Eye (tissue), 1 donor: ENCODE measurements around the gene MICA.
"Not testable (repeated sequence)": the region's sequence is repeated elsewhere in the genome, so short reads cannot be mapped to it uniquely, and the experiment has no call there.

Experiments used
- DNase-seq: peaks from one replicate; pipeline ENCODE4 v3.0.0-alpha.2; 2015

MICA gene

DNA sequence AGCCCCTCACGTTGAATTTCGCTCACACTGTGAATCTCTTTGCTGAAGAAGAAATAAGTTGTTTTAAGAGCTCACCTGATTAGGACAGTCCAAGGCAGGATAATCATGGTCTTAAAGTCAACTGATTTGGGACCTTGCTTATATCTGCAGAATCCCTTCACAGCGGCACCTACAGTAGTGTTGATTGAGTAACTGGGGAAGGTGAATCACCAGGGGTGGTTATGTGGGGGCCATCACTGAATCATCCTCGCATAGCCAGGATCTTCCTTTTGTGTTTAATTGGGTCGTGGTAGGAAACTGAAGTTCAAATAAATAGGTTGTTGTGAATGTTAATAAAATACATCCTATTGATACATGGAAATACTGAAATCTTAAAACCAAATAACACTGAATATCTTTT is 20.2 kb upstream of the MICA start:
- DNase-seq: no peak

- no peak for DNase-seq
Measured at GRCh38 chr6:31385041-31385440, 18.4 kb upstream of the MICA start.

DNA sequence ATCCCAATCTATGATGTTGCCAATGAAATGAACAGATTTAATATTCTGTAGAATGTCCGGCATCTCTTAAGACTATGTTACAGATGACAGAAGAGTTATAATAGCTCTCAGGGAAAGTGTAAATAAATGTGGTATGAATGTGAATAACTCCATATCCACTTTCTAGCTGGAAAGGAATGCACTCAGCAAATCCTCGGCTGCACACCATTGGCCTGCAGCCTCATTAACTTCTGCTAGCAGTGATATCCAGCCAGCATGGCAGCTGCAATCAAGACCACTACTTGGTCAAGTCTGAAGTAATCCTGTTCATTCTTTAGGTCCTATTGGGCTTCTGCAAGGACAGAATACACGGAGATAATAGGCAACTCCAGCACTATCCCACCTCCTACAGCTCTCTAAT is 17.3 kb upstream of the MICA start:
- no peak for DNase-seq

DNA sequence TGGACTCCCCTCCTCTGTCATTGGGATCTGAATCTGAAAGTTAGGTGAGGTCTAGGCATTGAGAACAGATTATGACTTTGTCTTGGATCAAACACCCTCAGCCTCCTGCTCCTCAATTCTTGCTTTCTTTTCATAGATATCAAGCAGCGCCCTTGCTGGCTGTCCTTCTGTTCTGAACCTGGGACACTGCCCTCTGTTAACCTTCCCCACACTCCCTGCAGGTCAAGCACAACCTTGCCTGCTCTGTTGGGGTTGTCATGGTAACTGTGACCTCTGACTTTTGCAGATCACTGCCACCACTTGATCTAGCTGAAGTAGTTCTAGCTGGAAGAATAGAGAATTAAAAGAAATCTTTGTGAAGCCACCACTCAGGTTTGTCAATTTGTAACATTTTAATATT is 16.4 kb upstream of the MICA start:
- DNase-seq: no peak

DNA sequence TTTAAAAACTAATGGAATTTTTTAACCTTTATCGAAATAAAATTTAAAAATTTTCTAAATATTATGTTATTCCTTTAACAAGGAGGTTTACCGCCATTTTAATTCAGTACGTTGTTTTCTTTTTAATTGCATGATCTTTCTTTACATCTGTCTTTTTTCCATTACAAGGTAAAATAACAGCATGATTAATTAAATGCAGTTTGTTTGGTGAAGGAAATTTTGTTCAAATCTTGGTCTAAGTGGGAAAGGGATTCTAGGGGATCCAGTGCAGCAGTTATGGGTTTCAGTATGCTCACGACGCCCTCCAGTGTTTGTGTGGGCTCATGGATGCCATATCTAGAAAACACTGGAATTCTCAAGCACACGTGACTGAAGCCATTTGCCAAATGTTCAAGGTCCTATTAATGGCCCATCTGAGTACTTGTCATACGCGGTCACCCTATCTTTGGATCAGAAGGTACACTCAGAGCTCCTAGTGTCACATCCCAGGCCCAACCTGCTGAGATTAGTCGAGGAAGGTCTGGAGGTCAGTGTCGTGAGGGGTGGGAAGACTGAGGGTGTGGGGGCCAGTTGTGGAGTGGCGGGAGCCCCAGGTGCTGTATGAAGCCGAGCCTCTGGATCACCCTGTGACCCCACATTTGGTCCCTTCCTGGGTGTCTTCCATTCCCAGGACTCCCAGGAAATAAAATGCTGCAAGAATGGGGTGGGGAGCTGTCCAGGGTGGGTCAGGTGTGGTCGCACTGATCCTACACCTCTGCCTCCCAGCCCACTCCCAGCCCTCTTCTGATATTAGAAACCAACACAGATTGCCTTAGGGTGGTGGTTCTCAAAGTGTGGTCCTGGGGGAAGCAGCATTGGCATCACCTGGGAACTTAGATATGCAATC is 14.2 kb upstream of the MICA start:
- DNase-seq: not testable (repeated sequence)

- not testable (repeated sequence) for DNase-seq
Measured at GRCh38 chr6:31389802-31390132, 13.6 kb upstream of the MICA start.

DNA sequence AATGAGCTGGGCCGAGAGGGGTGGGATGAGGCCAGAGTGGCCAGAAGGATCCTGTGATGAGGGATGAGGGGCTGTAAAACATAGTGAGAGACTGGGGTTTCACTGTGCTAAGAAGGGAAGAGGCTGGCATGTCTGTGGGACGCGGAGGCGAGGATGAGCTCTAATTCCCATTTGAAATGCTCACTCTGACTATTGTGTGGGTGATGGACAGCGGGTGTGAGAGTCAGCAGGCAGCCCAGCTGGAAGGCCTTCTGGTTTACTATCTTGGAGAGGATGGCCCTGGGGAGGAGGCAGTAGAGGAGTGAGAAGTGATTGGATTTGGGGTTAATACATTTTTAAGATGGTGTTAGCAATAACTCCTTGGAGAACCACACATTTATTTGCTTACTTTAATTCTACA is 9.5 kb upstream of the MICA start:
- no peak for DNase-seq

- DNase-seq: no peak
Measured at GRCh38 chr6:31394381-31394780, 9.0 kb upstream of the MICA start.

DNA sequence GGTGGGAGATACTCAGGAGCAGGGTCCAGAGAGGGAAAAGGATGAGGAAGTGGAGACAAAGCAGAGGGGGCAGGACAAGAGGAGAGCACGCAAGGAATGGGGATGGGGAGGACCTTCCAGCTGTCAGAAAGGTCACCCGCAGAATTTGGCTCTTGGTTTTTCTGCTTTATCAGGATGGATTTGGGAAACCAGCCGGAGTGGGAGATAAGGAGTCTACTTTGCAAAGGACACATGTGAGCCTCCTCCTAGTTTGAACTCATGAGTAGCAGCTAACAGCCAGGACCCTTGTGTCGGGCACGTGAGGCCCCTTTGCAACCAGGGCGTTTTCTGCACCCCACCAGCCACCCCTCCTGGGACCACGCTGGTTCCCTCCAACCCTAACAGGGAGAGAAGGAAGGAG is 7.6 kb upstream of the MICA start:
- no peak for DNase-seq

GRCh38 chr6:31396422-31397152 is 6.8 kb upstream of the MICA start:
- peak; percentile 94 for DNase-seq

- not testable (repeated sequence) for DNase-seq
Measured at GRCh38 chr6:31397153-31397499, 6.3 kb upstream of the MICA start.

DNA sequence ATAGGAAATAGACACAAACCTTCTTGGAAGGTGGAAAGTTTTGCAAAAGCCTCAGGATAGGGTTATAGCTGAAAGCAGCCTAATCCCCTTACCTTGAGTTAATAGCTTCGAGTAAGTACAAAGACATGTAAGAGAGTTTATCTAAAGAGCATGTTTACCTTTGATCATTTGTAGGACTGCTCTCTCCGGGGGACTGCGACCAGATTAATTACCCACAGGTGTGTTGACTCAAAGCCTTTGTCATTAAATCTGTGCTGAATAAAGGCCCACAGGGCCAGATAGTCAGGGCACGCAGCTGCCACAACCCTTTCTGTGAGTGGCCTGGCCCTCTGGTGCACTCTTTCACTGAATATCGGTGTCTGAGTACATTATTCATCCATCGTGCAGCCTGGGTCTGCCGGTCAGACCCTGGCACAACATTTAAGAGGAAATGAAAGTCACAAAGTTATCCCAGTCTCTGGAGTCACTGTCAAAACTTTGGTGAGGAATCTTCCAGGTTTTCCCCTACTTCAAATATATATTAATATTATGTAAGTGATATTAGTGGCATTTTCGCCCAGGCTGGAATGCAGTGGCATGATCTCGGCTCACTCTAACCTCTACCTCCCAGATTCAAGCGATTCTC is 5.4 kb upstream of the MICA start:
- no peak for DNase-seq

DNA sequence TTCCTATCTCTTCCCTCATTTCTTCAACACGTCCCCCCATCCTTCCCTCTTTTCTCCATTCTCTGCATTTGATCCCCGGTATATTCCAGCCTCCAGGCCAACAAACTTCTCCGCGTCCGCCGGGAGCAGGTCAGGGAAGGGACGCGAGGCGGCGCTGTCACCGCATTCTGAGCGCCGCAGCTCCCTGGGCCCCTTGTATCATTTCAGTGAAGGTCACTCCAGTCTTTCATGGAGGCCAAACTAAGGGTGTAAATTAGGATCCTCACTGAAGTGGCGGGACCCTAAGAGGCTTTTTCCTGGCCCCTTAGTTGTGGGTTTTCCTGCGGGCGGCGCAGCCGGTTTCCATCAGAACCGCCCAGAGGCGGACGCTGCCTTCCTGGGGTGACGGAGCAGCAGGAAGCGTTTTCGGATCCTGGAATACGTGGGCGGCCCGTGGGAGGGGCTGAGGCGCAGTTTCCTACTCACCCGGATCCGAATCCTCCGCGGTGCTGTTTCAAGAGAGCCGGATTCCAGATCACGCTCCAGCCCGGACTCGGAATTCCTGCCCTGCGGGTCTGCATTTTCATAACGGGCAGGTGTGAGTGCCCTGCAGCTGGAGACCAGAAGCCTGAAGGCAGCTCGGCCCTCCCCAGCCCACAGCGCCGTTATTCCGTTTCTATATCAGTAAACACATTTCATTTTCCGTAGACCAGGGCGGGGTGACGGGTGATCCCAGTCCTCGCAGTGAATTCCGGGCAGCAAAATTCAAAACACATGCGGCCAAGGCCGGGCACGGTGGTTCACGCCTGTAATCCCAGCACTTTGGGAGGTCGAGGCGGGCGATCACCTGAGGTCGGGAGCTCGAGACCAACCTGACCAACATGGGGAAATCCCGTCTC is 3.6 kb upstream of the MICA start:
- peak; percentile 90 for DNase-seq

DNA sequence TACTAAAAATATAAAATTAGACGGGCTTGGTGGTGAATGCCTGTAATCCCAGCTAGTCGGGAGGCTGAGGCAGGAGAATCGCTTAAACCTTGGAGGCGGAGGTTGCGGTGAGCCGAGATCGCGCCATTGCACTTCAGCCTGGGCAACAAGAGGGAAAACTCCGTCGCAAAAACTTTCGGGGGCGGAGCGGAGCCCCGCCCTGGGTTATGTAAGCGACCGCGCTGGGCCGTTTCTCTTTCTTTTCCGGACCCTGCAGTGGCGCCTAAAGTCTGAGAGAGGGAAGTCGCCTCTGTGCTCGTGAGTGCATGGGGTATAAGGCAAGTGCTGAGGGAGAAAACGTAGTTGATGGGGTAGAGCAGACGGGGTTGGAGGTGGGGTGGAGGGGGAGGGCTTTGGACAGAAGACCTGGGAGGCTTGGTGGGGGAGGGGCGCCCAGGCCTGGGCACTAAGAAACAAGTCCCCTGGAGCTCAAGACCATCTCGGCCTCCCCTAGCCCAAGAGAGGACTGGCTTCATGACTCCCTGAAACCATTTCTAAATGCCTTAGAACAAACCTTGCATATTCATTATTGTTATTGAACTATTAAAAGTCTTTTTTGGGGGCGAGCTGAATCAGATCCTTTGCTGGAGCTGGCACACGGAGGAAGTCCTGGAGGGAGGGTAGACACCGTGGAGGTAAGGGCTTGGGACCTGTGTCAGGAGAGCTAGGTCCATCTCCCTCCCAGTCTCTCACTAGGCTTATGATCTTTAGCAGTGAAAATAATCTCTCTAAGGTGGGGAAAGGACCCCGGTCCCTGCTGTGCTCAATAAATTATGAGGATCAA is 2.7 kb upstream of the MICA start:
- no peak for DNase-seq

DNA sequence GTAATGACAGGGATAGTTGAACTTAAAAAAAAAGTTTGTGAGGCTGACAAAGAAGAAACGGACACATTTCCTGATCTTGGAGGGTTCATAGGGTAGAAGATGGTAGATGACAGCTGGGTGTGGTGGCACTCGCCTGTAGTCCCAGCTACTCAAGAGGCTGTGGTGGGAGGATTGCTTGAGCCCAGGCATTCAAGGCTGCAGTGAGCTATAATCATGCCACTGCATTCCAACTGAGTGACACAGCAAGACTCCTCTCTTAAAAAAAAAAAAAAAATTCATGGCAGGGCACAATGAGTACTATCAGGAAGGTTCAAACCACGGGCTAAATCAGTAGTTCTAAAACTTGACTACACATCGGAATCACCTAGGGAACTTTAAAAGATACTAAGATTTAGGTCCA is 2.0 kb upstream of the MICA start:
- no peak for DNase-seq

DNA sequence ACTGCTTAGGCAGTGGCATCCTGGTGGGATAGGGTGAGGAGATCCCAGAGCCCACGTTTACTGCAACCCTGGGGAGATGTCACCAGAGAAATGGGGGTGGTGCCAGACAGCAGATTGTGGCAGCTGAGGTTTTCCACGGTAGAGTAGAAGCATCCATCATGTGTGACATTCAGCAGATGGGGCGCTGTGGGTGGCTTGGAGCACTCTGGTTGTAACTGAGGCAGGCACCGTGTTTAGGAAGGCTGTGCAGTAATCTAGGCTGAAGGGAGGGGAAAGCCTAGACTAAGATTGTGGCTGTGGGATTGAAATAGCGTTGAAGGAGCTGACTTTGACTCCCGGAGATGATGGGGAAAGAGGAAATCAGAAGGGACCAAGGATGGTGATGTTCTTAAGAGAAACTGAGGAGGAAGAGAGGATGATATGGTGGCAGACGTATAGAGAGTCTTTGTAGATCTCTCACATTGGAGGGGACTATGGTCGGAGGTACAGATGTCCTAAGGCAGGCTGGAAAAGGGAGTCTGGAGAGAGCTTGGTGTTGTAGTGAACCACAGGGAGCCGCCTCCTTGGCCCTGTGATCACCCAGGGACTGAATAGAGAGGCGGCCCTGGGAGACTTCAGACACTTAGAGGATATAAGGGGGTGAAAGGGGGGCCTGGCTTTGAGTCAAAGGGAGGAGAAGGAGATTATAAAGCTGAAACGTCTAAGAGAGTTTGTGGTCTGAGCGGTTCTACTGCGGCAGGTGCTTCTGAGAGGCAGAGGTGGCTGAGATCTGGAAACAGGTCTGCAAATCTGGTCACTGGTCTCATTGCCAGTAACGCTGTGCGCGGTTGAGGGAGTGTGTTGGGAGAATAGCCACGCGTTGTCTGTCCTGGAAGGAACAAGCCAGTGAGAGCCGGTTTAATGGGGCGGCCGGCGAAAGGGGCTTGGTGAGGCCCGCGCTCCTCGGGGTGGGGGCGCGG is 792 bp upstream of the MICA start:
- peak; percentile 51 for DNase-seq

DNA sequence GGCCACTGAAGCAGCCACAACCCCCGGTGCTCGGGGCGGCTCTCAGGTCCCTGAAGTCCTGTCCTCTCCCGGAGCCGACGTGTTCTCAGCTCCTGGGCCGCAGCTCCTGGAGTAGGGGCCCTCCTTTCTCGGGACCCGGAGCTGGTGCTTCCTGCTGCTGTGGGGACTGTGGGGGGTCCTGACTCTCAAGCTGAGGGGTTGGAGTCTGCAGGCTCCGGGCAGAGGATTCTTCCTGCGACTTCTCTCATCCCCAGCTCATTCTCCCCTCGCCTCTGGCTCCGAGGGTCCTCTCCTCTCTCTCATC is 618 bp downstream of the MICA start:
- not testable (repeated sequence) for DNase-seq

DNA sequence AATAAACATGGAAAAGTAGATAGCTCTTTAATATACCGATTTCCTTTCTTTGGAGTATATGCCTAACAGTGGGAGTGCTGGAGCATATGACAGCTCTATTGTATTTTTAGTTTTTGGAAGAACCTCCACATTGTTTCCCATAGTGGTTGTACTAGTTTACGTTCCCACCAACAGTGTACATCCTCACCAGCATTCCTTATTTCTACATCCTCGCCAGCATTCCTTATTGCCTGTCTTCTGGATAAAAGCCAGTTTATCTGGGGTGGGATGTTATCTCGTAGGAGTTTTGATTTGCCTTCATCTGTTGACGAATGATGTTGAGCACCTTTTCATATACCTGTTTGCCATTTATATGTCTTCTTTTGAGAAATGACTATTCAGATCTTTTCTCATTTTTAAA is 2.6 kb downstream of the MICA start:
- no peak for DNase-seq

DNA sequence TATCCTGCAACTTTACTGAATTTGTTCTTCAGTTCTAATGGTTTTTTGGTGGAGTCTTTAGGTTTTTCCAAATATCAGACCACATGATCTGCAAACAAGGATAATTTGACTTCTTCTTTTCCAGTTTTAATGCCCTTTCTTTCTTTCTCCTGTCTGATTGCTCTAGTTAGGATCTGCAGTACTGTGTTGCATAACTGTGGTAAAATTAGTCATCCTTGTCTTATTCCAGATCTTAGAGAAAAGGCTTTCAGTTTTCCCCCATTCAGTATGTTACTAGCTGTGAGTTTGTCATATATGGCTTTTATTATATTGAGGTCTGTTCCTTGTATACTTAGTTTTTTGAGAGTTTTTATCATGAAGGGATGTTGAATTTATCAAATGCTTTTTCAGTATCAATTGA is 4.3 kb downstream of the MICA start:
- DNase-seq: no peak

GRCh38 chr6:31412506-31412905 is 9.1 kb downstream of the MICA start:
- no peak for DNase-seq

DNA sequence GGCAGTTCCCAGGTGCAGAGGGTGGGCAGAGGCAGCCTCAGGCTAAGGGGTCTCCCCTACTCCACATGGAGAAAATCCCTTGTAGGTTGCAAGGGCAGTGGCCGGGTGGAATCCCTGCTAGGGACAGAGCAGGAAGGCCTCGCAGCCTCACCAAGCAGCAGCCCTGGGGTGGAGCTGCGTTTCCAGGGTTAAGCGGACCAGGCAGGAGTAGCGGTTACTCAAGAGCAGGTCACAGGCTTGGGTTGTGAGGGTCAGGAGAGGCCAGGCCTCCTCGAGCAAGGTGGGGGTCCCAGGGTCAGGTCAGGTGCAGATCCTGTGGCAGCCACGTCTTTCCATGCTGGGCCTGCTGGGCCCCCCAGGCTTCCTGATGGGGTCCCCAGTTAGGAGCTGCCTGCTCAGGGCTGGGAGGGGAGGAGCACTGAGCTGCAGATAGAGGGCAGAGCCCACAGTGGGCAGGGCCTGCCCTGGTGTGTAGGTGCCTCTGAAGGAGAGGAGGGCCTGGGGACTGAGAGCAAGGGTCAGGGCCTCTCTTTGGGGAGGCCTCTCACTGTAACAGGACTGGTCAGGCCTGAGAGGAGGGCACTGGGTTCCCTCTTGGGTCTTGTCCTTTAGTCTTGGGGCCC is 10.9 kb downstream of the MICA start:
- not testable (repeated sequence) for DNase-seq
